ENCODE results near the gene ANKIB1. TPM values are rescaled to one million over a fixed set of nuclear protein-coding genes. Genes with fewer than 3 reads are reported as not detected.

Gene ANKIB1
- total and polyA plus RNA-seq, 2 experiments from 2014 or later = 8.8 to 35.3 TPM

DNA sequence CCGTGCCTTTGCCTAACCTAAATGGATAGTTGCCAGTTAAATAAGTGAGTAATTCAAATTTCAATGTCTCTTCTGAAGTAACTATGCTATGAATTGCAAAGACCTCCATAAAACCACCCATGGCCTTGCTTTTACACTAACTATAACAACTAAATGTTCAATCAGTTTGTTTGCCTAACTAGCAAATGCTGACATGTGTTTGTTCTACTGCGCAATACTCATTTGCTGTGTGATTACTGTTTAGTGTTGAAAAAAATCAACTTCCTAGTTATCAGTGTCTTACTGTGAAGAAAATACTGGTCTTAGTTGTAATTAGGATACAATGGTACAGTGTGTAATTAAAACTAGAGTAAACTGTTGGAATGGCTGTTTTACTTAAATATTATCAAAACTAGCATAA lies 154.2 kb downstream of the ANKIB1 start:
- no peak for DNase-seq (ENCODE audit: low spot score)
- Histone ChIP-seq H3K36me3 (replicated peaks; ENCODE audit: insufficient read depth, low read depth) (peaks cover 9% of the 10 kb centered on the region), H3K4me1 (ENCODE audit: insufficient read depth) (no peaks in the 10 kb centered on the region), H3K79me2 (no peaks in the 10 kb centered on the region), H3K27ac (no peak overlapping the region), H3K27me3 (no peaks in the 10 kb centered on the region), H4K20me1 (ENCODE audit: insufficient read depth, poor library complexity, severe bottlenecking) (no peaks in the 10 kb centered on the region), H3K4me3 (no peak overlapping the region), H3K4me2 (no peak overlapping the region), H3K9me2 (replicated peaks; ENCODE audit: insufficient read depth) (no peaks in the 10 kb centered on the region), H3K9me3 (ENCODE audit: low read depth) (no peaks in the 10 kb centered on the region), H2AFZ (no peak overlapping the region)
- no peak for TF ChIP-seq EZH2 (IDR thresholded peaks at IDR 0.05; ENCODE audit: borderline replicate concordance)
- TF ChIP-seq, protein P1, sequence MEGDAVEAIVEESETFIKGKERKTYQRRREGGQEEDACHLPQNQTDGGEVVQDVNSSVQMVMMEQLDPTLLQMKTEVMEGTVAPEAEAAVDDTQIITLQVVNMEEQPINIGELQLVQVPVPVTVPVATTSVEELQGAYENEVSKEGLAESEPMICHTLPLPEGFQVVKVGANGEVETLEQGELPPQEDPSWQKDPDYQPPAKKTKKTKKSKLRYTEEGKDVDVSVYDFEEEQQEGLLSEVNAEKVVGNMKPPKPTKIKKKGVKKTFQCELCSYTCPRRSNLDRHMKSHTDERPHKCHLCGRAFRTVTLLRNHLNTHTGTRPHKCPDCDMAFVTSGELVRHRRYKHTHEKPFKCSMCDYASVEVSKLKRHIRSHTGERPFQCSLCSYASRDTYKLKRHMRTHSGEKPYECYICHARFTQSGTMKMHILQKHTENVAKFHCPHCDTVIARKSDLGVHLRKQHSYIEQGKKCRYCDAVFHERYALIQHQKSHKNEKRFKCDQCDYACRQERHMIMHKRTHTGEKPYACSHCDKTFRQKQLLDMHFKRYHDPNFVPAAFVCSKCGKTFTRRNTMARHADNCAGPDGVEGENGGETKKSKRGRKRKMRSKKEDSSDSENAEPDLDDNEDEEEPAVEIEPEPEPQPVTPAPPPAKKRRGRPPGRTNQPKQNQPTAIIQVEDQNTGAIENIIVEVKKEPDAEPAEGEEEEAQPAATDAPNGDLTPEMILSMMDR (IDR thresholded peaks at IDR 0.05; ENCODE audit: poor library complexity) = no peak
- no peak for TF ChIP-seq EZH2phosphoT487 (IDR thresholded peaks at IDR 0.05; ENCODE audit: low read depth, severe bottlenecking, unreplicated experiment)
- 84% methylated on average over 2 of the region's 2 CpGs for WGBS (ENCODE audit: low lambda C conversion rate, missing lambda C conversion rate)

DNA sequence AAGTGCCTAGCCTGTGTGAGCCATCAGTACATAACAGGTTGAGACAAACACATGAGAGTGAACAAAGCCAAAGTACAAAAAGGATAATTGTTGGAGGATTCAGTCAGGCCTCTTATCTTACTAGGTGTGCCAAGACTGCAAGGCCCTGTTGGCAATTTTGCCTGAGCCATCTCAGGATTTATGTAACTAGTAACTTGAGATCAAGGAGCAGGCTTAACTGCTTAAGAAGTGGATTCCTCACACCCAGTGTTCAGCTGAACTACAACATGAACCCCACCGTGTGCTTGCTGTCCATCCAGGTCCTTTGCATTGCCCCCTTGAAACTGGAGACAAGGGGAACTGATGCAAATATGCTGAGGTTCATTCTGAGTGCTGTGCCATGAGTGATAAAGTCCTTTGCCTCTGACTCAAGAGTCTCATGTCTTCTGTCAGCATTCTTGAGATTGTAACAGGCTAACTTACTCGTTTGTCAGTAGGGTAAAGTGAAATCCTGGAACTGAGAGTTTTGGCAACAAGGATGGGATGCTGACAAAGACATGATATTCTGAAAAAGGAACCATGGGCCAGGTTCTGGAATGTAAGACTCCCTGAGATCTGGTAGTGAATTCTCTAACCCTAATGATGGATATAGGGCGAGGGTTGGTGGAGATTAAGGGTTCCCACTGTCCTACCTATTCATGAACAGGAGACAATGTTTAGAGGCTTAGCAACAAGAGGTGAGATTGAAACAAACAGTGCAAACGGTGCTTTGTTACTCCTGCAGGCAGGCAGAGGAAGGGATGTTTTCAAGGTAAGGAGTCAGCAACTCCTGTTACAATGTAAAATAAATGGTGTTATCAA lies 157.4 kb downstream of the ANKIB1 start:
- H3K9me3 ChIP-seq (ENCODE audit: low read depth) = no peaks in the 10 kb centered on the region
- peaks cover 9% of the 10 kb centered on the region for H3K36me3 ChIP-seq (replicated peaks; ENCODE audit: insufficient read depth, low read depth)
- no peaks in the 10 kb centered on the region for H3K4me1 ChIP-seq (ENCODE audit: insufficient read depth)
- H3K27me3 ChIP-seq = no peaks in the 10 kb centered on the region
- H3K4me3 ChIP-seq = no peak overlapping the region
- H3K4me2 ChIP-seq = no peak overlapping the region
- DNase-seq (ENCODE audit: low spot score) = peak; percentile 49
- WGBS (ENCODE audit: low lambda C conversion rate, missing lambda C conversion rate) = 46% methylated on average over 4 of the region's 4 CpGs
- H3K9me2 ChIP-seq (replicated peaks; ENCODE audit: insufficient read depth) = no peaks in the 10 kb centered on the region
- peak overlapping the region; percentile 73 for H3K27ac ChIP-seq
- no peak overlapping the region for H2AFZ ChIP-seq
- no peaks in the 10 kb centered on the region for H3K79me2 ChIP-seq
- no peak for TF ChIP-seq EZH2 (IDR thresholded peaks at IDR 0.05; ENCODE audit: borderline replicate concordance)
- TF ChIP-seq EZH2phosphoT487 (IDR thresholded peaks at IDR 0.05; ENCODE audit: low read depth, severe bottlenecking, unreplicated experiment) = no peak
- TF ChIP-seq, protein P1 (IDR thresholded peaks at IDR 0.05; ENCODE audit: poor library complexity) = no peak
- H4K20me1 ChIP-seq (ENCODE audit: insufficient read depth, poor library complexity, severe bottlenecking) = no peaks in the 10 kb centered on the region

DNA sequence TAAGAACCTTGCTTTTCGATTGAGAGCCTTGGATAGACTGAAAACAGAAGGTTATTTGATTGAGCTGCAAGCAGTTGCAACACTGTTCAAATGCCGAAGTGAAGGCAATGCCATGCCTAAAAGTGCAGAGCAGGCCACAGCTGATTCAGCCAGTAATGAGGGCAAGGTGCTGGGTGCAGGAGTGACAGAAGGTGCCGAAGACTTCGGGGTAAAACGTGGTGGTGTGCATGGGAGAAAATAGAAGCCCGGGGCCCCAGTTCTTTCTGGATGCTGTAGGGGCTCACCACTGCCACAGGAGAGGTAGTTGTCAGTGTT lies 157.9 kb downstream of the ANKIB1 start:
- TF ChIP-seq EZH2phosphoT487 (IDR thresholded peaks at IDR 0.05; ENCODE audit: low read depth, severe bottlenecking, unreplicated experiment) (no peak), EZH2 (IDR thresholded peaks at IDR 0.05; ENCODE audit: borderline replicate concordance) (no peak)
- TF ChIP-seq, protein P1 (IDR thresholded peaks at IDR 0.05; ENCODE audit: poor library complexity) = no peak
- H3K4me3 ChIP-seq = no peak overlapping the region
- H2AFZ ChIP-seq = no peak overlapping the region
- H3K4me1 ChIP-seq (ENCODE audit: insufficient read depth) = no peaks in the 10 kb centered on the region
- H3K79me2 ChIP-seq = no peaks in the 10 kb centered on the region
- no peaks in the 10 kb centered on the region for H3K9me2 ChIP-seq (replicated peaks; ENCODE audit: insufficient read depth)
- no peaks in the 10 kb centered on the region for H4K20me1 ChIP-seq (ENCODE audit: insufficient read depth, poor library complexity, severe bottlenecking)
- H3K9me3 ChIP-seq (ENCODE audit: low read depth) = no peaks in the 10 kb centered on the region
- no peaks in the 10 kb centered on the region for H3K27me3 ChIP-seq
- WGBS (ENCODE audit: low lambda C conversion rate, missing lambda C conversion rate) = 95% methylated on average over 6 of the region's 6 CpGs
- no peak for DNase-seq (ENCODE audit: low spot score)
- H3K36me3 ChIP-seq (replicated peaks; ENCODE audit: insufficient read depth, low read depth) = peaks cover 9% of the 10 kb centered on the region
- H3K27ac ChIP-seq = peak overlapping the region; percentile 73
- no peak overlapping the region for H3K4me2 ChIP-seq

Data from hepatocyte (in vitro differentiated cells).